GM21447 (cell line): ENCODE results near the gene PAQR5.
"Not testable (repeated sequence)": the region's sequence is repeated elsewhere in the genome, so short reads cannot be mapped to it uniquely, and the experiment has no call there.

ENCODE experiments used
- ATAC-seq: cut with Tn5 transposase; IDR thresholded peaks from one replicate; pipeline ENCODE4 v1.9.1; 2021; ENCODE audit not compliant: unreplicated experiment

The PAQR5 gene

GRCh38 chr15:69293741-69294615 lies 4.7 kb upstream of the PAQR5 start:
- ATAC-seq, result no peak

- no peak for ATAC-seq
Observed at GRCh38 chr15:69296606-69297005, 2.1 kb upstream of the PAQR5 start.

GRCh38 chr15:69297642-69298353 lies 914 bp upstream of the PAQR5 start:
- no peak for ATAC-seq

GRCh38 chr15:69298354-69298696 lies 387 bp upstream of the PAQR5 start:
- ATAC-seq, result no peak

GRCh38 chr15:69299451-69299886 lies 757 bp downstream of the PAQR5 start:
- no peak for ATAC-seq

GRCh38 chr15:69299943-69300588 lies 1.4 kb downstream of the PAQR5 start:
- no peak for ATAC-seq

GRCh38 chr15:69301101-69301500 lies 2.4 kb downstream of the PAQR5 start:
- not testable (repeated sequence) for ATAC-seq

GRCh38 chr15:69302087-69302486 lies 3.4 kb downstream of the PAQR5 start:
- not testable (repeated sequence) for ATAC-seq

- no peak for ATAC-seq
Observed at GRCh38 chr15:69302929-69303328, 4.2 kb downstream of the PAQR5 start.

GRCh38 chr15:69303337-69304181 lies 4.8 kb downstream of the PAQR5 start:
- ATAC-seq, result no peak

- ATAC-seq, result no peak
Observed at GRCh38 chr15:69304182-69304545, 5.5 kb downstream of the PAQR5 start.

- no peak for ATAC-seq
Observed at GRCh38 chr15:69305204-69305931, 6.7 kb downstream of the PAQR5 start.

GRCh38 chr15:69305933-69306568 lies 7.3 kb downstream of the PAQR5 start:
- no peak for ATAC-seq

- no peak for ATAC-seq
Observed at GRCh38 chr15:69307939-69308338, 9.2 kb downstream of the PAQR5 start.

- no peak for ATAC-seq
Observed at GRCh38 chr15:69308949-69309348, 10.2 kb downstream of the PAQR5 start.

GRCh38 chr15:69311319-69311721 lies 12.6 kb downstream of the PAQR5 start:
- no peak for ATAC-seq

- no peak for ATAC-seq
Observed at GRCh38 chr15:69313432-69314000, 14.8 kb downstream of the PAQR5 start.

- no peak for ATAC-seq
Observed at GRCh38 chr15:69314131-69314530, 15.4 kb downstream of the PAQR5 start.

GRCh38 chr15:69314736-69315135 lies 16.0 kb downstream of the PAQR5 start:
- no peak for ATAC-seq
